GM12892 (cell line): Measurements from ENCODE around the gene STX12.
"Not testable (repeated sequence)": the region's sequence is repeated elsewhere in the genome, so short reads cannot be mapped to it uniquely, and the experiment has no call there.

Experiments
- DNase-seq: peaks from one replicate; pipeline ENCODE4 v3.0.0; 2011; ENCODE audit not compliant: insufficient read length
- FAIRE-seq: peaks from 2 replicates; lab custom pipeline; 2011; peaks lifted over from hg19 to GRCh38; lab: Jason Lieb, UNC
- POLR2A ChIP-seq: IDR thresholded peaks from 2 replicates; pipeline ENCODE4 v1.6.1; 2011; ENCODE audit warnings: low read depth, low read length, control low read depth
- POLR2AphosphoS5 ChIP-seq: IDR thresholded peaks from 2 replicates; pipeline ENCODE4 v1.6.1; 2011; ENCODE audit warnings: low read depth, low read length, control low read depth
- TAF1 ChIP-seq: IDR thresholded peaks from 2 replicates; pipeline ENCODE4 v1.6.1; 2011; ENCODE audit warnings: low read depth, mild to moderate bottlenecking, control low read depth, low read length, borderline replicate concordance

Gene STX12

DNA sequence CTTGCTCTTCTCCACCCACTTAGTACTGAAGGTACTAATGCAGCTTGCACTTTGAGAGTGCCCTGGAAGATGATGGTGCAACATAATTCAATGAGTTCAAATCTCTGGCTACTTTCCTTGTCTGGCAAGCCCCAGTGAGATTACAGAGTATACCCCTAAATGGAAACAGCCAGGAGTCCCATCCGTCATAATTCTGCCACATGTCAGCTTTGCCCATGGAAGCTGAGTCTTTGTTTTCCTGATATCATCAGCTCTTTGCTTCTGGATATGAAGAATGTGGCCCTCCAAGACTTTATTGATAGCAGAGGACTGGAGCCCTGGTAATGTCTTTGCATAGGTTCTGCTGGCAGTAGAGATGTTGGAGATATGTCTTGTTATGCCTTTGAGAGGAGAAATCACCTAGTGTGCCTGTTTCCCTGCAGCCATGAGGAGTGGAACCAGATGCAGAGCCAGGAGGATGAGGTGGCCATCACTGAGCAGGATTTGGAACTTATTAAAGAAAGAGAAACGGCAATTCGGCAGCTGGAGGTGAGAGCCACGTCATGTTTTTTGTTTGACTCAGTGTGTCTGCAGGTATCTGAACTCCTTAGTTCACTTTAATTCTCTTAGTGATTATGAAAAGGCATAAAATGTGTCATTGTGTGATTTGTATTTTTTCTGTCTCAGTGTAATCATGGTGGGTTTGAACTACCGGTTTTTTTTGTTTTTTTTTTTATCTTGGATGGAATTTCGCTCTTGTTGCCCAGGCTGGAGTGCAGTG is 38.9 kb downstream of the STX12 start:
- no peak for FAIRE-seq
- TF ChIP-seq POLR2A (no peak), TAF1 (no peak), POLR2AphosphoS5 (no peak)

DNA sequence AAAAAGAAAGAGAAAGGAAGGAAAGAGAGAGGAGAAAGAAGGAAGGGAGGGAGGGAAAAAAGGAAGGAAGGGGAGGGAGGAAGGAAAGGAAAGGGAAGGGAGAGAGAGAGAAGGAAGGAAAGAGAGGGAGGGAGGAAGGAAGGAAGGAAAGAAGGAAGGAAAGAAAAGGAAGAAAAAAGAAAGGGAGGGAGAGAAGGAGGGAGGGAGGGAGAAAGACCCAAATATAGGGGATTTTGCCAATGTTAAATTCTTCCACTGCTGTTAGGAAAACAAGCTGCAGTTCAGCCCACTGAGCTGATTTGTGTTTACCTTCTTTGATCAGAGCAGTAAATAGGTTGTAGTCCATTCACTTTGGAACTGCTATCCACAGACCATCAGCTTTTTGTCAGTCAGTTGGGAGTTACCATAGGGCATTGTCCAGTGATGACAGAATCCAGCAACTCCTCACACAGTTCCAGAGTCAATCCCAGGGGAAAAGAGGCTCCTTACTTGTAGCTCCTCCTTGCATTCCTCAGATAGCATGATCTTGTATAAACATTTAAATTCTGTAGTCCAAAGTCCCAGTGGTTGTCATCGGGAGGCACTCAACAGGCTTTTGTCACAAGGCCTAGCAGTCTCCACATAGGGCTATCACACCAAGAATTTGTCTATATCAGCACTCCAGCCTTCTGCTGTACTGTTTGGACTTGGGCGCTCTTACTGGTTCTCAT is 44.1 kb downstream of the STX12 start:
- DNase-seq (no peak), FAIRE-seq (no peak)
- TF ChIP-seq POLR2AphosphoS5 (no peak), TAF1 (no peak), POLR2A (no peak)

More for the DNA sequence above, 38.9 kb downstream of the STX12 start:
- DNase-seq: no peak

DNA sequence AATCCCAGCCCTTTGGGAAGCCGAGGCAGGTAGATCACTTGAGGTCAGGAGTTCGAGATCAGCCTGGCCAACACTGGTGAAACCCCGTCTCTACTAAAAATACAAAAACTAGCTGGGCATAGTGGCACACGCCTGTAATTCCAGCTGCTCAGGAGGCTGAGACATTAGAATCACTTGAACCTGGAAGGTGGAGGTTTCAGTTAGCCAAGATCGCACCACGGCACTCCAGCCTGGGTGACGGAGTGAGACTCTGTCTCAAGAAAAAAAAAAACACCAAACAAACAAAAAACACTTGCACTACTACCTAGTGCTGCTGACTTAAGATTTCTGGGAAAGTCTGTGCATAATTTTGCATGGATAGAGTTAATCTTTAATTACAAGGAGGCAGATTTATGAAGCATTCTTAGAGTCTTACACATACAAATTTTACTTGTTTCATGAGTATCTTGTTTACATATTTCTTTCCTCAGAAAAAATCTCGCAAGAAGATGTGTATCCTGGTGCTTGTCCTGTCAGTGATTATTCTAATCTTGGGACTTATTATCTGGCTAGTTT is 48.8 kb downstream of the STX12 start:
- DNase-seq: no peak
- no peak for TF ChIP-seq POLR2AphosphoS5
- FAIRE-seq: no peak

DNA sequence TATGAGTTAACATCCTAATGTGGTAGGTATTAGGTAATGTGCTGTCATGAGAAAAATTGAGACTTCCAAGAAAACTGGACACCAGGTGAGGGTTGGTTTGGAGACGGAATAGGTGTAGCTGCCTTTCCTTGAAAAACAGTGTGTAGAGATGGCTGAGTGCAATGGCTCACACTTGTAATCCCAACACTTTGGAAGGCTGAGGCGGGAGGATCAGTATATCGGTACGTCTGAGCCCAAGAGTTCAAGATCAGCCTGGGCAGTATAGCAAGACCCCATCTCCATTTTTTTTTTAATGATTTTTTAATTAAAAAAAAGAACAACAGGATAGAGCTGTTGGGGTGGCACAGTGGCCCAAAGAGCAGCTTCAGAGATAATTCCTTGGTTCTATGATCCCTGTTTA is 50.8 kb downstream of the STX12 start:
- no peak for DNase-seq
- FAIRE-seq: no peak
- no peak for TF ChIP-seq TAF1
- TF ChIP-seq POLR2AphosphoS5: no peak
- no peak for TF ChIP-seq POLR2A

DNA sequence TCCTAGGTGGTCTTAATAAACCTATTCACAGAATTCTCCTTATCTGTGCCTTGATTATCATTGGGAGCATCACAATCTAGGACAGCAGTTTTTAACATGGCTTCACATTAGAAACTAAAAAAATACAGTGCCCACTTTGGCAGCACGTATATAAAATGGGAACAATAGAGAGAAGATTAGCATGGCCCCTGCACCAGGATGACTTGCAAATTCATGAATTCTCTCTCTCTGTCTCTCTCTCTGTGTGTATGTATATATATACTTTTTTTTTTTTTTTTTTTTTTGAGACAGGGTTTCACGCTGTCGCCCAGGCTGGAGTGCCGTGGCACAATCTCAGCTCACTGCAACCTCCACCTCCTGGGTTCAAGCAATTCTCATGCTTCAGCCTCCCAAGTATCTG is 51.4 kb downstream of the STX12 start:
- TF ChIP-seq TAF1 (no peak), POLR2A (no peak), POLR2AphosphoS5 (no peak)
- FAIRE-seq: no peak
- no peak for DNase-seq

DNA sequence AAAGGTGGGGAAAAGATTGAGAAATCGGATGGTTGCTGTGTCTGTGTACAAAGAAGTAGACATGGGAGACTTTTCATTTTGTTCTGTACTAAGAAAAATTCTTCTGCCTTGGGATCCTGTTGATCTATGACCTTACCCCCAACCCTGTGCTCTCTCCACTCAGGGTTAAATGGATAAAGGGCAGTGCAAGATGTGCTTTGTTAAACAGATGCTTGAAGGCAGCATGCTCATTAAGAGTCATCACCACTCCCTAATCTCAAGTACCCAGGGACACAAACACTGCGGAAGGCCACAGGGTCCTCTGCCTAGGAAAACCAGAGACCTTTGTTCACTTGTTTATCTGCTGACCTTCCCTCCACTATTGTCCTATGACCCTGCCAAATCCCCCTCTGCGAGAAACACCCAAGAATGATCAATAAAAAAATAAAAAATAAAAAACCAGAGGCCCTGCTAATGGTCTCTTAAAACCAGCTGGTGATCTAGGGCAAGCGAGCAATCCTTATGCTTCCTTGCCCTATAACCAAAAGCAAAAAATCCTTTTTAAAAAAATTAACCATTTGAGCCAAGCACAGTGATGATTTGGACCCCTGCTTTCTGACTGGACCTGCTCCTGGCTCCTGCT is 56.4 kb downstream of the STX12 start:
- DNase-seq: not testable (repeated sequence)

DNA sequence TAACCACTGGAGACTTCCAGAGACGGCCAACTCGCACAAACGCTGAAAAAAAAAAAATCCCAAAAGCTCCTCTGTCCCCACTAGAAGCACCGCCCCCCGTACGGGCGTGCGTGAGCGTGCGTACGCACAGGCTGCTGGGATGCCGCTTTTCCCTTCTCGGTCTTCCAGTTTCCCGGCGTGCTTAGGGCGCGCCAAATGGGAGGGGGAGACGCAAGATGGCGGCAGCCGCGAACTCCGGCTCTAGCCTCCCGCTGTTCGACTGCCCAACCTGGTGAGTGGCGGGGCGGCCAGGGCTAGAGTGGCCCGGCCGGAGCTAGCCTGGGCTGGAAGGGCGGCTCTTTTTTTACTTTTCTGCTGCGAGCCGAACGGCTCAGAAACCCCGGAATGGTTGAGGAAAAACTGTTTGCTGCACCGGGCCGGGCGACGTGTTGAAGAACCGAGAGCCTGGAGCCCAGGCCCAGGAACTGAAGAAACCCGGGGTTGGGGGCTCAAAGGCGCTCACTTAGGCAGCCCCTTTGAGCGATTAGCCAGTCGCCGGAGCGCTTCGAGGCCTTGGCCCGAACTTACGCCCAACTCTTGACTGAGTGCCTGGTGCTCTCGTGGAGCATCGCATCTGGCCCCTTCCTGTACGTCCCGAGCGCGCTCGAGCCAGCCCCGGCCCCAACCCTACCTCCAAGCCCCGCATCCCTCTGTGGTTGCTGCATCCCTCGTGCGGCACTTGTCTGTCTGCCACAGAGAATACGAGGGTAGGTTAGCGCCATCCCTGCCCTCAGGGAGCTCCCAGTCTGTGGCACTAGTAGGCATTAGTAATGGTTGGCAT is 57.8 kb downstream of the STX12 start, which contains the start of gene PPP1R8:
TSS of gene PPP1R8 (plus strand) at position 162 of the 820 bp plus-strand sequence. CDS start at position 216, 54 bp downstream.
- FAIRE-seq (peak; percentile 97), DNase-seq (peak; percentile 71)
- TF ChIP-seq POLR2A (peak; percentile 97), POLR2AphosphoS5 (peak; percentile 91), TAF1 (peak; percentile 99)

More for the DNA sequence above, 56.4 kb downstream of the STX12 start:
- not testable (repeated sequence) for FAIRE-seq

DNA sequence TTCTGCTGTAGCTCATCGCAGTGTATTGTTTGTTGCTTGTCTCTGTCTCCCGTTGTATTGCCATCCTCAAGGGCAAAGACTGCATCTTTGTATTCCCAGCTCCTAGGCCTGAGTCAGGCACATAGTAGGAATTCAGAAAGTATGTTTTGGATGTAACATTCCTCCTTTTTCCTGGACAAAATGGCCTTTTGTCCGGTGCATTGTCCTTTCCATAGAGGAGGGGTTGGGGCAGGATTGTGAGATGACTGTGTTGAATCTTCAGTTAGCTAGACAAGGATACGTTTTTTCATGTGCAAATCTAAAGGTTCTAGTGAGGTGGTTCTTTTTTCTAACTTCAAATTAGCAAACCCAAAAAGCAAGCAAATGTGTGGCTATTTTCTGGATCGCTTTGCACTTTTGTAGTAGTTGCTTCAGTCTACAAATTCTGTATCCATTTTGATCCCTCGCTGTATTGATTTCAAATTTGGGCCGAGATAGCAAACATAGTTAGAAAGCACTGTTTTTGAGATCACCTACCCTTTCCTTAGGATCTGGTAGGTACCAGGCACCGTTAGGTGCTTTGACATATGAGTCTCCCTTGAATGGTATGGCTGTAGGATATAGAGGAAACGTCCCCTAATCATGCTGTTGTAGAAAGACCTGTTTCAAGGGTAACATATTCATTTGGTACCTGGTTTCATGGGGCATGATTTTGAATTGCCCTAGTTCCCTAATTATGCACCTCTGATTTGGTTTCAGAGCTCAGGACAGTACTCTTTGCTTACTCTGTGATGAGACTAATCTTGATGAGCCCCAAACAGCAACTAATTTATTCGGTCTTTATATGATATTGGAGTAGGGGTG is 58.8 kb downstream of the STX12 start:
- FAIRE-seq: peak; percentile 44

DNA sequence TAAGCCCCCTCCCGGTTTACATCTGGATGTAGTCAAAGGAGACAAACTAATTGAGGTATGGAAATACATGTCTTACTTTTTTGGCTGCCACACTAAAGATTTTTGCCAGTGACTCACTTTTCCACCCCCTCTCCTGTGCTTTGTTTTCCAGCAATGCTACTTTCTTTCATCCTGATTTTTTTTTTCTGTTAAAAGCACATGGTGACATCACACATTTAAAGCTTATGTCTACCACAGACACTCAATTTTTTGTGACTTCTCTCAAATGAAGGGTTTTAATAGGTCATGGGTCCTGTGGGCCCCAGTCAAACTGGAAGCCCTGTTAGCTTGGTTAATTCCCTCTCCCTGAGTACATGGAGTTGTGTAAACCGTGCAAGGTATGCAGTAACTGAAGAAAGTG is 59.7 kb downstream of the STX12 start:
- TF ChIP-seq POLR2AphosphoS5: no peak
- TF ChIP-seq TAF1: no peak
- TF ChIP-seq POLR2A: no peak
- no peak for DNase-seq
- FAIRE-seq: no peak

More for the DNA sequence above, 58.8 kb downstream of the STX12 start:
- no peak for DNase-seq
- TF ChIP-seq POLR2A (no peak), TAF1 (no peak)

DNA sequence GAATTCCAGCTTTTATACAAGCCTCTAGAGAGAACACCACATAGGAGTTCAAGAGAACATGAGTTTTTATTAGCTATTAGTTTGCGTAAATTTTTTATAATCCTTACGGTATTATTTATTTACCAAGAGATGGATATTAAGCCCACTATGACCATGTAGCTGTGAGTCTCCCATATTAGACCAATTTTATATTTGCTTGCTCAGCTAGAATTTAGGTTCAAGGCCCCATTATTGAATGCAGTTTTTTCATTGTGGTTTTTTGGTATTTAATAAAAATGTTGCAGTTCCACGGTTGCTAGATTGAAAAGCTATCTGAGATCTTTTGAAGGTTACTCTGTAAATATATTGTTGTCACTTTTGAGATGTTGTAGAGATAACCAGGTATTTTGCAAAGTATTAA is 60.5 kb downstream of the STX12 start:
- FAIRE-seq: no peak
- TF ChIP-seq POLR2AphosphoS5 (no peak), TAF1 (no peak), POLR2A (no peak)
- DNase-seq: no peak
